ENCODE measurements around the gene ILF3. TPM values are rescaled to one million over a fixed set of nuclear protein-coding genes. Genes with fewer than 3 reads are reported as not detected.

ILF3 gene
- total and polyA plus RNA-seq, 3 donors from 2014 or later: 246 to 263 (median 253) TPM

DNA sequence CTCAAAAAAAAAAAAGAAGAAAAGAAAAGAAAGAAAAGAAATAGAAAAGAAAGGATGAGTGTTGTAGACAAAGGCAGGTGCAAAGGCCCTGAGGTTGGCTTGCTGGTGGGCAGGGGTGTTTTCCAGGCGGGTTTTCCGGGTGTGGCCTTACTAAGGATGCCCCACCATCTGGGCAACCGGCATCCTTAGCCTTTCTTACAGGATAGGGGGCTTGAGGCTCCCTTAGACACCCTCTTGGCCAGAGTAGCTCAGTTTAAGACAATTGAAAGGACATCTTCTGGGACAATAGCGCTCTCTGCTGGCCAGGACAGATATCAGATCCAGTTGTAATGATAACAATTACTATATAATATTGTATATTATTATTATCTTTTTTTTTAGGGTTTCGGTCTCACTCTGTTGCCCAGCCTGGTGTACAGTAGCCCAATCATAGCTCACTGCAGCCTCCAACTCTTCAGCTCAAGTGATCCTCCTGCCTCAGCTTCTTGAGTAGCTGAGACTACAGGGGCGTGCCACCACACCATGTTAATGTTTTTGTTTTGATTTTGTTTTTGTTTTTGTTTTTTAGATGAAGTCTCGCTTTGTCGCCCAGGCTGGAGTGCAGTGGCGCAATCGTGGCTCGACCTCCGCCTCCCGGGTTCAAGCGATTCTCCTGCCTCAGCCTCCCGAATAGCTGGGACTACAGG is 45.6 kb downstream of the ILF3 start:
- Histone ChIP-seq H3K4me1 (peaks cover 5% of the 10 kb centered on the region), H3K36me3 (ENCODE audit: low read depth, missing control alignments) (no peaks in the 10 kb centered on the region), H3K4me3 (no peak overlapping the region), H3K9me3 (no peaks in the 10 kb centered on the region), H3K27ac (no peak overlapping the region), H3K27me3 (no peaks in the 10 kb centered on the region)
- TF ChIP-seq, protein P1, sequence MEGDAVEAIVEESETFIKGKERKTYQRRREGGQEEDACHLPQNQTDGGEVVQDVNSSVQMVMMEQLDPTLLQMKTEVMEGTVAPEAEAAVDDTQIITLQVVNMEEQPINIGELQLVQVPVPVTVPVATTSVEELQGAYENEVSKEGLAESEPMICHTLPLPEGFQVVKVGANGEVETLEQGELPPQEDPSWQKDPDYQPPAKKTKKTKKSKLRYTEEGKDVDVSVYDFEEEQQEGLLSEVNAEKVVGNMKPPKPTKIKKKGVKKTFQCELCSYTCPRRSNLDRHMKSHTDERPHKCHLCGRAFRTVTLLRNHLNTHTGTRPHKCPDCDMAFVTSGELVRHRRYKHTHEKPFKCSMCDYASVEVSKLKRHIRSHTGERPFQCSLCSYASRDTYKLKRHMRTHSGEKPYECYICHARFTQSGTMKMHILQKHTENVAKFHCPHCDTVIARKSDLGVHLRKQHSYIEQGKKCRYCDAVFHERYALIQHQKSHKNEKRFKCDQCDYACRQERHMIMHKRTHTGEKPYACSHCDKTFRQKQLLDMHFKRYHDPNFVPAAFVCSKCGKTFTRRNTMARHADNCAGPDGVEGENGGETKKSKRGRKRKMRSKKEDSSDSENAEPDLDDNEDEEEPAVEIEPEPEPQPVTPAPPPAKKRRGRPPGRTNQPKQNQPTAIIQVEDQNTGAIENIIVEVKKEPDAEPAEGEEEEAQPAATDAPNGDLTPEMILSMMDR (IDR thresholded peaks at IDR 0.05): peak; percentile 36 to 57 (median 47)
- no peak for TF ChIP-seq POLR2A (IDR thresholded peaks at IDR 0.05)
- peak; percentile 80 for DNase-seq
- WGBS, 2 donors: 36 to 51% methylated on average over 15 of the region's 15 CpGs
- intact Hi-C loops (cut with DNase I; ENCODE audit: low total_unique reads): no loop called here

DNA sequence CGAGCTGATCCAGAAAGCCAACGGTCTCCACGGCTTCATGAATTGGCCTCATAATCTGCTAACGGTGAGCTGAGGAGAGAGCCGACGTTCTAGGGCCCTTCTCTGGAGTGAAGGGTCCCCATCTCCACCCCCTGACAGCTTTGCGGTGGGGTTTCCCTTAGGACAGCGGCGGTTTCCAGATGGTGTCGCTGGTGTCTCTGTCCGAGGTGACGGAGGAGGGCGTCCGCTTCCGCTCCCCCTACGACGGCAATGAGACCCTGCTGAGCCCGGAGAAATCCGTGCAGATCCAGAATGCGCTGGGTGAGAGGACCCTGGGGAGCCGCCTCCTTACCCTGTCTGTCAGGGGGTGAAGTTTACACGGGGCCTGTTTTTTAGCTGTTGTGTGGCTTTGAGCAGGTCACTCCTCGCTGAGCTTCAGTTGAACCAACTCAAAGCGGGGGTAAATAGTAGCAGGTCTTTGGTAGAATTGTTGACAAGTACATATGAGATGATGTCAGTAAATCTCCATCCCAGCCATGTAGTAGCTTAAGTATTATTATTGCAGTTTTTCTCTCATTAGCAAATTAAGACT is 47.9 kb downstream of the ILF3 start:
- Histone ChIP-seq H3K27me3 (no peaks in the 10 kb centered on the region), H3K9me3 (no peaks in the 10 kb centered on the region), H3K4me3 (peak overlapping the region; percentile 56 to 86), H3K27ac (no peak overlapping the region), H3K36me3 (ENCODE audit: low read depth, missing control alignments) (no peaks in the 10 kb centered on the region), H3K4me1 (peaks cover 5% of the 10 kb centered on the region)
- intact Hi-C loops (cut with DNase I; ENCODE audit: low total_unique reads): no loop called here
- TF ChIP-seq, protein P1 (IDR thresholded peaks at IDR 0.05): no peak
- TF ChIP-seq POLR2A (IDR thresholded peaks at IDR 0.05): no peak
- DNase-seq: peak; percentile 51
- WGBS, 2 donors: 4 to 9% methylated on average over 21 to 24 of the region's 24 CpGs

DNA sequence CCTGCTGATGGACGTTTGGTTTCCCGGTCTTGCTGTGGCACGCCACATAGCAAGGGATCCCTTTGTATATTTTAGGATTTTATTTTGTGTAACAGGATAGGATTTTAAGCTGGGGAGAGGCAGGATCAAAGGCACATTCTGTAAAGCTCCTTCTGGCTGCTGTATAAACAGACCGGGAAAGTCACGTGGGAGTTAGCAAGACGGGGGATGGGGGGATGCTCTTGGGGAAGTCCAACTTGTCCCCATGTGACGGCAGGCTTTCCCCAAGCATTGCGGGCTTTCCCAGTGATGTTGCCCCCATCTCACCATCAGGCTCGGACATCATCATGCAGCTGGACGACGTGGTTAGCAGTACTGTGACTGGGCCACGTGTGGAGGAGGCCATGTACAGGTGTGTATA is 52.8 kb downstream of the ILF3 start:
- H3K36me3 ChIP-seq (ENCODE audit: low read depth, missing control alignments): no peaks in the 10 kb centered on the region
- 85 to 90% methylated on average over 8 to 12 of the region's 12 CpGs for WGBS, 2 donors
- no peak for DNase-seq
- no peaks in the 10 kb centered on the region for H3K27me3 ChIP-seq
- TF ChIP-seq, protein P1 (IDR thresholded peaks at IDR 0.05): no peak
- no peak for TF ChIP-seq POLR2A (IDR thresholded peaks at IDR 0.05)
- intact Hi-C loops (cut with DNase I; ENCODE audit: low total_unique reads): no loop called here
- H3K4me3 ChIP-seq: no peak overlapping the region
- H3K4me1 ChIP-seq: peaks cover 3% of the 10 kb centered on the region
- no peaks in the 10 kb centered on the region for H3K9me3 ChIP-seq
- H3K27ac ChIP-seq: no peak overlapping the region

DNA sequence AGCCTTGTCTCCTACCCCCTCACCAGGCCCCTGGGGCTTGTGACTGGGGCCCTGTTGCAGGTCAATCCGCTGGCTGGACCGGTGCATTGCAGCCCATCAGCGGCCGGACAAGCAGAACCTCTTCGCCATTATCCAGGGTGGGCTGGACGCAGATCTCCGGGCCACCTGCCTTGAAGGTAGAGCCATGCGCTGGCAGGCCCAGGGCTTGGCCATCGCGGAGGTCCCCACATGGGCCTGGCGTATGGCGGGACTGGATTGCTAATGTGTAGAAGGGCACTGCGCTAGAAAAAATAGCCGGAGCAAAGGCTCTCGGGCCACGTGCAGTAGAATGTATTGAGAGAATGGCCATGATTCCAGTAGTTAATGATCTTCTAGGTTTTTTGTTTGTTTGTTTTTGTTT is 53.3 kb downstream of the ILF3 start:
- no peaks in the 10 kb centered on the region for H3K9me3 ChIP-seq
- no peaks in the 10 kb centered on the region for H3K36me3 ChIP-seq (ENCODE audit: low read depth, missing control alignments)
- H3K4me3 ChIP-seq: no peak overlapping the region
- 96 to 98% methylated on average over 16 of the region's 16 CpGs for WGBS, 2 donors
- no peaks in the 10 kb centered on the region for H3K4me1 ChIP-seq
- no peak for DNase-seq
- H3K27me3 ChIP-seq: no peaks in the 10 kb centered on the region
- TF ChIP-seq POLR2A (IDR thresholded peaks at IDR 0.05): no peak
- TF ChIP-seq, protein P1 (IDR thresholded peaks at IDR 0.05): no peak
- intact Hi-C loops (cut with DNase I; ENCODE audit: low total_unique reads): no loop called here
- H3K27ac ChIP-seq: no peak overlapping the region

DNA sequence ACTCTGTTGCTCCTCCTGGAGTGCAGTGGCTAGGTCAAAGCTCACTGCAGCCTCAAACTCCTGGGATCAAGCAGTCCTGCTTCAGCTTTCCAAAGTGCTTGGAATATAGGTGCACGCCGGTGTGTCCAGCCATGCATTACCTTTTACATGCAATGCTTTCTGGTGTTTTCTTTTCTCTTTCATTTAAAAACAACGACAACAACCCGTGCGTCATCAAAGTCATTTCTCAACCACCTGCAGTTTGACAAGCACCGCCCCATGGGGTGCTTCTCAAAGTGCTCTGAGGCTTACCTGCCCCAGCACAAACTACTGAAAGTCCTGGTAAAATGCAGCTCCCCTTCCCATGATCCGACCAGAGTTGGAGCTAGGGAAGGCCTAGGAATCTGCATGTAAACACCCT is 54.1 kb downstream of the ILF3 start:
- no peaks in the 10 kb centered on the region for H3K9me3 ChIP-seq
- H3K4me3 ChIP-seq: no peak overlapping the region
- no peak overlapping the region for H3K27ac ChIP-seq
- no peaks in the 10 kb centered on the region for H3K27me3 ChIP-seq
- no peak for DNase-seq
- no peaks in the 10 kb centered on the region for H3K36me3 ChIP-seq (ENCODE audit: low read depth, missing control alignments)
- intact Hi-C loops (cut with DNase I; ENCODE audit: low total_unique reads): no loop called here
- peaks cover under 1% of the 10 kb centered on the region for H3K4me1 ChIP-seq
- 92 to 93% methylated on average over 7 of the region's 7 CpGs for WGBS, 2 donors
- TF ChIP-seq, protein P1 (IDR thresholded peaks at IDR 0.05): no peak
- no peak for TF ChIP-seq POLR2A (IDR thresholded peaks at IDR 0.05)
